UCSD-AML1 (cell line): Measurements from ENCODE around the gene ATP6V0C.
"Not testable (repeated sequence)": the region's sequence is repeated elsewhere in the genome, so short reads cannot be mapped to it uniquely, and the experiment has no call there.

Experiments used
- DNase-seq: peaks from one replicate; lab custom pipeline; 2025; ENCODE audit not compliant: unreplicated experiment; lab: John Stamatoyannopoulos, UW

ATP6V0C gene

GRCh38 chr16:2540912-2541311, 27.2 kb downstream of the ATP6V0C start:
- not testable (repeated sequence) for DNase-seq

DNA sequence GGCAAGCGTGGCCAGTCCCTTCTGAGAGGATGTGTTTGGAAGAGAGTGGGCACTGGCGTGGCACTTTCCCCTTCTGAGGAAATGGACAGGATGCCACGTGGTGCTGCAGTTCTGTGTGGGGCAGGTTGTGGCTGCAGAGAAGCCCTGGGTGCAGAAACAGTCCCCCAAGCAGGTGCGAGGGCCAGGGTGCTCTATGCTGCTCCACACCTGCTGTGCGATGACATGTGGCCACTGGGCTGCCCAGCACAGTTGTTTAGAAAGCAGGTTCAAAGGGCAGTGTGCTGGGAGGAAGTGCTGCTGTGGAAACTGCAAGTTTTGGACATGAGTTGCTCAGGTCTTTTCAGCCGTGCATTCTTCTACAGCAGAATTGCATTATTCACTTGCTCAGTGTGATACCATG, 27.7 kb downstream of the ATP6V0C start:
- DNase-seq: not testable (repeated sequence)

GRCh38 chr16:2543771-2544170, 30.0 kb downstream of the ATP6V0C start:
- not testable (repeated sequence) for DNase-seq

- not testable (repeated sequence) for DNase-seq
Measured at GRCh38 chr16:2550283-2550878, 36.6 kb downstream of the ATP6V0C start.

GRCh38 chr16:2551420-2551889, 37.7 kb downstream of the ATP6V0C start:
- DNase-seq: not testable (repeated sequence)

- DNase-seq: not testable (repeated sequence)
Measured at GRCh38 chr16:2554709-2555425, 41.1 kb downstream of the ATP6V0C start.

- DNase-seq: not testable (repeated sequence)
Measured at GRCh38 chr16:2557150-2557549, 43.4 kb downstream of the ATP6V0C start.

DNA sequence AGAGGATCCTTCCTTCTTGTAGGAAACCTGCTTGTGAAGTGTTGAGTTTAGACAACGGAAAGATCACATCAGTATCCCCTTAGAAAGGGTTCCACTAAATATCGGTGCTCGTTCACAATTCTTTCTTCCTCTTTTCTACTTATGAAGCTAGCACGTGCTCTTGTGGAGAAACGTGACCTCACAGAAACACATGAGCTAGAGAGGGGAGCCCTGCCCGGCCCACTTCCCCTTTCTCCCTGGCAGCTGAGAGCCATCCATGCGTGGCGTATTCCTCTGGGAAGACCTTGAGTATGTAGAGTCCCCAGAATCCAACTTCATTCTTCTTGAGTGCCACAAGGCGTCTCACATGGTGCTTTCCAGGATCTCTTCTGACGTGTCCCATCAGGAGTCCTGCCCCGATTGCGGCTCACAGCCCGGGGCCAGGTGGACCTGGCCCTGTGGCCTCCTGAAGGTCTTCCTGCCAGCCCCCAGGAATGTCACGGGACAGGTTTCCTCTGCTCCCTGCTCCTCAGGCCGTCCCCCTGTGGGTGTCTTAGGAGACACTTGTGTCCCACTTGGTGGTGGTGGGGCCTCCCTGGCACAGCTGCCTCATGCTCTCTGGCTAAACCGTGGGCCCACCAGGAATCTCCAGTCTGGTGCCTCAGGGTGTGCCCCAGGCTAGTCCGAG, 46.5 kb downstream of the ATP6V0C start:
- DNase-seq: not testable (repeated sequence)

GRCh38 chr16:2560798-2561133, 47.0 kb downstream of the ATP6V0C start:
- DNase-seq: not testable (repeated sequence)

DNA sequence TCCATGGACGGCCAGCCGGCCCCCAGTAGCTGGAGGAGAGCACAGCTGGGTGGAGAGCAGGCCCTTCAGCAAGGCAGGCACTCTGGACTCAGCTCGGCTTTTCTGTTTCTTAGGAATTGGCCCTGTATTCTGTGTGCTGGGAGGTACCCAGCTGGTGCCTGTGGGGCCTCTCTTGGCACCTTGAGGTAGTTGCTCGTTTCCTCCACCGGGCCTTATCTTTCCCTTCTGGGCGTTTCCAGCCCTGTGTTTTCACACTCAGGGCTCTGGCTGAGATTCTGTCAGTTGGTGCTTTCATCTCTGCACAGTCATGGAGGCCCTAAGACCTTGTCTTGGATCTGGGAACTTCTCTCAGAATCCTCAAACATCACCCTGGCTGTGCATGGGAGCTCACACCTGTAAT, 53.8 kb downstream of the ATP6V0C start:
- DNase-seq: not testable (repeated sequence)

GRCh38 chr16:2568573-2568972, 54.8 kb downstream of the ATP6V0C start:
- DNase-seq: not testable (repeated sequence)
